ENCODE data around the gene GNGT1.

The GNGT1 gene

GRCh38 chr7:93884541-93884940 is 21.8 kb upstream of the GNGT1 start:
- H2BK12ac ChIP-seq (ENCODE audit: low read length) = no peak overlapping the region
- H2AK5ac ChIP-seq (ENCODE audit: low read depth, low read length) = no peak overlapping the region
- no peak overlapping the region for H3K4me2 ChIP-seq (ENCODE audit: insufficient read depth, low read length, poor library complexity, severe bottlenecking)
- H3K9ac ChIP-seq (ENCODE audit: low read depth, low read length, poor library complexity) = no peak overlapping the region
- H3K79me1 ChIP-seq (ENCODE audit: low read depth, low read length) = no peaks in the 10 kb centered on the region
- no peak overlapping the region for H3K4me3 ChIP-seq (ENCODE audit: low read length in 2 of 2)
- H2BK120ac ChIP-seq (ENCODE audit: low read depth, low read length) = no peak overlapping the region
- H3K36me3 ChIP-seq (replicated peaks in 1 of 2; ENCODE audit: control insufficient read depth in 2 of 2, insufficient read depth in 2 of 2, low read length in 2 of 2) = peaks cover 0 to 43% of the 10 kb centered on the region in 2 donors
- WGBS, 2 donors (ENCODE audit: extremely low coverage in 2 of 2, insufficient read length in 2 of 2, insufficient replicate concordance in 1 of 2) = no CpG with 5 or more reads among the region's 1 CpG
- peaks cover 0 to 3% of the 10 kb centered on the region in 2 donors for H3K9me3 ChIP-seq (replicated peaks in 1 of 2; ENCODE audit: control insufficient read depth in 2 of 2, insufficient read depth in 1 of 2, low read depth in 1 of 2, low read length in 2 of 2)
- no peak overlapping the region for H3K27ac ChIP-seq (replicated peaks; ENCODE audit: low read length)
- no peak for DNase-seq (ENCODE audit: low spot score)
- H4K8ac ChIP-seq (ENCODE audit: low read depth, low read length) = no peak overlapping the region
- H3K4me1 ChIP-seq (ENCODE audit: control insufficient read depth in 2 of 2, insufficient read depth in 1 of 2, low read depth in 1 of 2, low read length in 2 of 2) = no peaks in the 10 kb centered on the region
- H2BK5ac ChIP-seq (ENCODE audit: low read length) = no peak overlapping the region
- H2BK15ac ChIP-seq (ENCODE audit: low read length) = no peak overlapping the region
- H3K23ac ChIP-seq (ENCODE audit: low read depth, low read length, poor library complexity) = no peak overlapping the region
- H4K91ac ChIP-seq (ENCODE audit: low read depth, low read length, poor library complexity) = no peak overlapping the region
- H3K4ac ChIP-seq (ENCODE audit: low read length) = no peak overlapping the region
- no peaks in the 10 kb centered on the region for H3K27me3 ChIP-seq (ENCODE audit: control insufficient read depth in 3 of 3, insufficient read depth in 3 of 3, low read depth in 1 of 3, low read length in 3 of 3)
- H2AFZ ChIP-seq (ENCODE audit: low read length) = no peak overlapping the region
- H3K14ac ChIP-seq (ENCODE audit: low read length) = no peak overlapping the region
- H3K18ac ChIP-seq (ENCODE audit: low read length) = no peak overlapping the region

- Histone ChIP-seq H2BK5ac (ENCODE audit: low read length) (no peak overlapping the region), H2BK15ac (ENCODE audit: low read length) (no peak overlapping the region), H3K18ac (ENCODE audit: low read length) (no peak overlapping the region), H2BK12ac (ENCODE audit: low read length) (no peak overlapping the region), H3K4ac (ENCODE audit: low read length) (no peak overlapping the region), H3K4me2 (ENCODE audit: insufficient read depth, low read length, poor library complexity, severe bottlenecking) (no peak overlapping the region), H3K27ac (replicated peaks; ENCODE audit: low read length) (no peak overlapping the region), H4K8ac (ENCODE audit: low read depth, low read length) (no peak overlapping the region), H3K79me1 (ENCODE audit: low read depth, low read length) (no peaks in the 10 kb centered on the region), H3K36me3 (replicated peaks in 1 of 2; ENCODE audit: control insufficient read depth in 2 of 2, insufficient read depth in 2 of 2, low read length in 2 of 2) (peaks cover 0 to 40% of the 10 kb centered on the region in 2 donors), H2AFZ (ENCODE audit: low read length) (peak overlapping the region; percentile 36), H3K9me3 (replicated peaks in 1 of 2; ENCODE audit: control insufficient read depth in 2 of 2, insufficient read depth in 1 of 2, low read depth in 1 of 2, low read length in 2 of 2) (no peaks in the 10 kb centered on the region), H3K9ac (ENCODE audit: low read depth, low read length, poor library complexity) (no peak overlapping the region), H3K14ac (ENCODE audit: low read length) (no peak overlapping the region), H2BK120ac (ENCODE audit: low read depth, low read length) (no peak overlapping the region), H4K91ac (ENCODE audit: low read depth, low read length, poor library complexity) (no peak overlapping the region), H2AK5ac (ENCODE audit: low read depth, low read length) (no peak overlapping the region), H3K23ac (ENCODE audit: low read depth, low read length, poor library complexity) (no peak overlapping the region), H3K27me3 (ENCODE audit: control insufficient read depth in 3 of 3, insufficient read depth in 3 of 3, low read depth in 1 of 3, low read length in 3 of 3) (peaks cover 0 to 10% (median 0%) of the 10 kb centered on the region in 3 experiments), H3K4me1 (ENCODE audit: control insufficient read depth in 2 of 2, insufficient read depth in 1 of 2, low read depth in 1 of 2, low read length in 2 of 2) (no peaks in the 10 kb centered on the region), H3K4me3 (ENCODE audit: low read length in 2 of 2) (peak overlapping the region in 1 of 2 donors; percentile 76)
- WGBS, 2 donors (ENCODE audit: extremely low coverage in 2 of 2, insufficient read length in 2 of 2, insufficient replicate concordance in 1 of 2) = no CpG with 5 or more reads among the region's 3 CpGs
- no peak for DNase-seq (ENCODE audit: low spot score)
Measured at GRCh38 chr7:93889261-93889660, 17.1 kb upstream of the GNGT1 start.

GRCh38 chr7:93890041-93890463 is 16.3 kb upstream of the GNGT1 start:
- Histone ChIP-seq H3K27ac (replicated peaks; ENCODE audit: low read length) (no peak overlapping the region), H3K27me3 (ENCODE audit: control insufficient read depth in 3 of 3, insufficient read depth in 3 of 3, low read depth in 1 of 3, low read length in 3 of 3) (peaks cover 0 to 10% (median 0%) of the 10 kb centered on the region in 3 experiments), H2BK15ac (ENCODE audit: low read length) (peak overlapping the region; percentile 26), H3K4me2 (ENCODE audit: insufficient read depth, low read length, poor library complexity, severe bottlenecking) (peak overlapping the region; percentile 98), H3K9ac (ENCODE audit: low read depth, low read length, poor library complexity) (peak overlapping the region; percentile 80), H3K14ac (ENCODE audit: low read length) (no peak overlapping the region), H3K23ac (ENCODE audit: low read depth, low read length, poor library complexity) (no peak overlapping the region), H2AK5ac (ENCODE audit: low read depth, low read length) (no peak overlapping the region), H3K4me1 (ENCODE audit: control insufficient read depth in 2 of 2, insufficient read depth in 1 of 2, low read depth in 1 of 2, low read length in 2 of 2) (no peaks in the 10 kb centered on the region), H2BK5ac (ENCODE audit: low read length) (no peak overlapping the region), H3K18ac (ENCODE audit: low read length) (peak overlapping the region; percentile 96), H4K91ac (ENCODE audit: low read depth, low read length, poor library complexity) (no peak overlapping the region), H4K8ac (ENCODE audit: low read depth, low read length) (no peak overlapping the region), H3K79me1 (ENCODE audit: low read depth, low read length) (no peaks in the 10 kb centered on the region), H3K4ac (ENCODE audit: low read length) (no peak overlapping the region), H2BK120ac (ENCODE audit: low read depth, low read length) (peak overlapping the region; percentile 94), H3K36me3 (replicated peaks in 1 of 2; ENCODE audit: control insufficient read depth in 2 of 2, insufficient read depth in 2 of 2, low read length in 2 of 2) (peaks cover 0 to 33% of the 10 kb centered on the region in 2 donors), H2BK12ac (ENCODE audit: low read length) (no peak overlapping the region), H3K4me3 (ENCODE audit: low read length in 2 of 2) (peak overlapping the region; percentile 76 to 86), H3K9me3 (replicated peaks in 1 of 2; ENCODE audit: control insufficient read depth in 2 of 2, insufficient read depth in 1 of 2, low read depth in 1 of 2, low read length in 2 of 2) (no peaks in the 10 kb centered on the region), H2AFZ (ENCODE audit: low read length) (peak overlapping the region; percentile 95)
- peak; percentile 21 for DNase-seq (ENCODE audit: low spot score)
- no CpG with 5 or more reads among the region's 28 CpGs for WGBS, 2 donors (ENCODE audit: extremely low coverage in 2 of 2, insufficient read length in 2 of 2, insufficient replicate concordance in 1 of 2)

GRCh38 chr7:93890464-93891068 is 15.8 kb upstream of the GNGT1 start, which contains the start of gene TFPI2:
Gene TFPI2, minus strand, starts transcription at chr7:93890753. Its CDS starts 75 bp downstream, at chr7:93890678.
- peak; percentile 49 for DNase-seq (ENCODE audit: low spot score)
- WGBS, 2 donors (ENCODE audit: extremely low coverage in 2 of 2, insufficient read length in 2 of 2, insufficient replicate concordance in 1 of 2) = no CpG with 5 or more reads among the region's 49 CpGs
- H2BK12ac ChIP-seq (ENCODE audit: low read length) = peak within 1 kb of the TSS; percentile 58

More at GRCh38 chr7:93890464-93891068, 15.8 kb upstream of the GNGT1 start, which contains the start of gene TFPI2:
- peak within 1 kb of the TSS; percentile 81 for H3K9ac ChIP-seq (ENCODE audit: low read depth, low read length, poor library complexity)
- H3K4me2 ChIP-seq (ENCODE audit: insufficient read depth, low read length, poor library complexity, severe bottlenecking) = peak within 1 kb of the TSS; percentile 98
- H3K14ac ChIP-seq (ENCODE audit: low read length) = no peak within 1 kb of the TSS
- H3K18ac ChIP-seq (ENCODE audit: low read length) = peak within 1 kb of the TSS; percentile 96
- no peak within 1 kb of the TSS for H4K91ac ChIP-seq (ENCODE audit: low read depth, low read length, poor library complexity)
- H3K23ac ChIP-seq (ENCODE audit: low read depth, low read length, poor library complexity) = no peak within 1 kb of the TSS
- H3K79me1 ChIP-seq (ENCODE audit: low read depth, low read length) = no peaks in the 10 kb centered on the region
- H2AK5ac ChIP-seq (ENCODE audit: low read depth, low read length) = no peak within 1 kb of the TSS
- no peak within 1 kb of the TSS for H4K8ac ChIP-seq (ENCODE audit: low read depth, low read length)
- H3K4me1 ChIP-seq (ENCODE audit: control insufficient read depth in 2 of 2, insufficient read depth in 1 of 2, low read depth in 1 of 2, low read length in 2 of 2) = no peaks in the 10 kb centered on the region
- no peak within 1 kb of the TSS for H3K27ac ChIP-seq (replicated peaks; ENCODE audit: low read length)
- peaks cover 0 to 10% (median 0%) of the 10 kb centered on the region in 3 experiments for H3K27me3 ChIP-seq (ENCODE audit: control insufficient read depth in 3 of 3, insufficient read depth in 3 of 3, low read depth in 1 of 3, low read length in 3 of 3)
- peak within 1 kb of the TSS; percentile 26 for H2BK15ac ChIP-seq (ENCODE audit: low read length)
- no peak within 1 kb of the TSS for H2BK5ac ChIP-seq (ENCODE audit: low read length)
- no peak within 1 kb of the TSS for H3K4ac ChIP-seq (ENCODE audit: low read length)
- H3K4me3 ChIP-seq (ENCODE audit: low read length in 2 of 2) = peak within 1 kb of the TSS; percentile 76 to 86
- H2BK120ac ChIP-seq (ENCODE audit: low read depth, low read length) = peak within 1 kb of the TSS; percentile 94
- H3K36me3 ChIP-seq (replicated peaks in 1 of 2; ENCODE audit: control insufficient read depth in 2 of 2, insufficient read depth in 2 of 2, low read length in 2 of 2) = peaks cover 0 to 27% of the 10 kb centered on the region in 2 donors
- no peaks in the 10 kb centered on the region for H3K9me3 ChIP-seq (replicated peaks in 1 of 2; ENCODE audit: control insufficient read depth in 2 of 2, insufficient read depth in 1 of 2, low read depth in 1 of 2, low read length in 2 of 2)
- peak within 1 kb of the TSS; percentile 95 for H2AFZ ChIP-seq (ENCODE audit: low read length)

Data from neuronal stem cell (in vitro differentiated cells).